Fibroblast of lung (primary cell): Measurements from ENCODE around the gene FHIT.

ENCODE experiments used
- EZH2 ChIP-seq: IDR thresholded peaks from 2 replicates; pipeline ENCODE4 v1.5.1; 2012; ENCODE audit warnings: low read length, control low read depth, mild to moderate bottlenecking; ENCODE audit errors: missing control alignments
- TF ChIP-seq, protein P1 (sequence below), 2 donors: IDR thresholded peaks in 1 of 2; conservative IDR thresholded peaks in 1 of 2; 1 replicate in 1 of 2; 2 replicates in 1 of 2; pipeline ENCODE4 v1.5.1; 2011 to 2012; ENCODE audit warnings: low read length in 2 of 2, control low read depth in 1 of 2, inconsistent platforms in 1 of 2, low read depth in 1 of 2, mild to moderate bottlenecking in 1 of 2

DNA sequence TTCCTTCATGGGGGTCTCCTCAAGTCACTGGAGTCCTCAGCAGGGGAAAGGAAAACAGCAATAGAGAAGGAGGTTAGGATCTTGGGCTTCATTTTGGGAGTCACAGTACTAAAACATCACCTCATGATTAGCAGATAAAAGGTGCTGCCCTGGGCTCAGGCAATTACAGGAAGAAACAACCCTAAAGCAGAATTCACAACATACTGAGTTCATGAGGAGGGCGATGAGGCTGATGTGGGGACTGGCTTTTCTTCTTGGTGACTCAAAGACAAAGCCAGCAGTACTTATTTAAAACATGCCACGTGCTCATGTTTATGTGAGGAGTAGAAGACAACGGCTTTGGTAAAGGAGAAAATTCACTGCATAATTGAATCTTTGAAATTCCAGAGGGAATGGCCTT, 1379.1 kb downstream of the FHIT start:
- TF ChIP-seq, protein P1, sequence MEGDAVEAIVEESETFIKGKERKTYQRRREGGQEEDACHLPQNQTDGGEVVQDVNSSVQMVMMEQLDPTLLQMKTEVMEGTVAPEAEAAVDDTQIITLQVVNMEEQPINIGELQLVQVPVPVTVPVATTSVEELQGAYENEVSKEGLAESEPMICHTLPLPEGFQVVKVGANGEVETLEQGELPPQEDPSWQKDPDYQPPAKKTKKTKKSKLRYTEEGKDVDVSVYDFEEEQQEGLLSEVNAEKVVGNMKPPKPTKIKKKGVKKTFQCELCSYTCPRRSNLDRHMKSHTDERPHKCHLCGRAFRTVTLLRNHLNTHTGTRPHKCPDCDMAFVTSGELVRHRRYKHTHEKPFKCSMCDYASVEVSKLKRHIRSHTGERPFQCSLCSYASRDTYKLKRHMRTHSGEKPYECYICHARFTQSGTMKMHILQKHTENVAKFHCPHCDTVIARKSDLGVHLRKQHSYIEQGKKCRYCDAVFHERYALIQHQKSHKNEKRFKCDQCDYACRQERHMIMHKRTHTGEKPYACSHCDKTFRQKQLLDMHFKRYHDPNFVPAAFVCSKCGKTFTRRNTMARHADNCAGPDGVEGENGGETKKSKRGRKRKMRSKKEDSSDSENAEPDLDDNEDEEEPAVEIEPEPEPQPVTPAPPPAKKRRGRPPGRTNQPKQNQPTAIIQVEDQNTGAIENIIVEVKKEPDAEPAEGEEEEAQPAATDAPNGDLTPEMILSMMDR (conservative IDR thresholded peaks at IDR 0.05 in 1 of 2, IDR thresholded peaks at IDR 0.05 in 1 of 2; ENCODE audit: low read depth in 1 of 2, low read length in 2 of 2), result no peak
- no peak for TF ChIP-seq EZH2
